IgD-negative memory B cell (primary cell): ENCODE results near the gene CST3. TPM values are rescaled to one million over a fixed set of nuclear protein-coding genes. Genes with fewer than 3 reads are reported as not detected.
"Not testable (repeated sequence)": the region's sequence is repeated elsewhere in the genome, so short reads cannot be mapped to it uniquely, and the experiment has no call there.

Experiments
- H3K27ac Mint-ChIP-seq, 3 donors: one replicate each; pipeline ENCODE4 v1.8.0; 2020 to 2022; ENCODE audit warnings: mild to moderate bottlenecking in 3 of 3, mixed read lengths in 3 of 3, moderate library complexity in 1 of 3
- H3K27me3 Mint-ChIP-seq: one replicate; pipeline ENCODE4 v1.8.0; 2021; ENCODE audit warnings: mixed read lengths
- H3K36me3 Mint-ChIP-seq: one replicate; pipeline ENCODE4 v1.8.0; 2020; ENCODE audit warnings: mild to moderate bottlenecking, mixed read lengths
- H3K4me1 Mint-ChIP-seq, 3 donors: one replicate each; pipeline ENCODE4 v1.8.0; 2020 to 2022; ENCODE audit warnings: mixed read lengths in 3 of 3, mild to moderate bottlenecking in 1 of 3
- H3K4me3 Mint-ChIP-seq, 4 donors: one replicate each; pipeline ENCODE4 v1.8.0; 2020 to 2022; ENCODE audit warnings: mild to moderate bottlenecking in 4 of 4, mixed read lengths in 4 of 4, moderate library complexity in 3 of 4
- H3K9me3 Mint-ChIP-seq, 3 donors: one replicate each; pipeline ENCODE4 v1.8.0; 2020 to 2021; ENCODE audit warnings: mixed read lengths in 3 of 3, mild to moderate bottlenecking in 1 of 3
- polyA plus RNA-seq: library from polyadenylated mRNA; unstranded; fragments of 300-500 nt; fragmentation: Illumina TruSeq; gene quantifications from one replicate; pipeline ENCODE4 v1.2.3, GENCODE V29; 2021

CST3 gene
- polyA plus RNA-seq, 1 donor from 2014 or later: 5.9 TPM

DNA sequence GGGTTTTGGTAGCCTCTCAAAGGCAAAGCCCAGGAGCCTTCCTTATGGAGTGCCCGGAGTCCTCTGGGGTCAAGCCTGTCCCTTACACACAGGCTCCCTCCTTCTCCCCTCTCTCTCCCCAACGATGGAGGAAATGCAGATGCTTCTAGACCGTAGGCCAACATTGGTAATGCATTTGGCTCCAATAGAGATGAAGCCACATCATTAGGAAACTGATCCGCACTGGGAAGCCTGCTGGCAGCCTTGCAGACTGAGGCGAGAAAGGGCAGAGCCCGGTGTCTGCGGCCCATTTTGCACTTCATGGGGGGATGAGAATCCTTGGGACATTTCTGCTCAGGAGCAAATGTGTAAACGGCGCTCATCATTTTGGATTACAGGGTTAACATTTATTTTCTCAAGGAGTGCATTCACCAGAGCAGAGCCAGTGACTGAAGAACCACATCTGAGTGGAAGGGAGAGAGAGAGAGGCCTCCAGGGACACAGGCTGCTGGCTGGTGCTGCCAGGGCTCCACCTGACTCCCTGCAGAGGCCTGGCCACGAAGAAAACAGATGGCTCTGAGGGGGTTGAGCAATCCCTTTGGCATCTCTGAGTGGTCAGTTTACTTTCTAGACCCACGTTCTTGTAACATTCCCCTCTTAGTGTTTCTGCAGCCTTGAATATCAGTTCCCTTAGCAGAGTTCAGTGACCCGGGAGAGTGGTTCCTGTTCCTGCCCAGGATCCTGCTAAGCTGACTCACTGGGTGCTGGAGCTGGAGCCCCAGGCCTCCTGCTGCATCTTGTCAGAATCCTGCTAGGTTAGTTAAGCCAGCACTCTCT lies 4.4 kb upstream of the CST3 start:
- H3K27ac Mint-ChIP-seq: no peak overlapping the region
- no peaks in the 10 kb centered on the region for H3K36me3 Mint-ChIP-seq
- peaks cover 0 to 2% (median 0%) of the 10 kb centered on the region in 3 donors for H3K9me3 Mint-ChIP-seq
- H3K27me3 Mint-ChIP-seq: peaks cover 12% of the 10 kb centered on the region
- no peak overlapping the region for H3K4me3 Mint-ChIP-seq
- H3K4me1 Mint-ChIP-seq: peaks cover 0 to 2% (median 0%) of the 10 kb centered on the region in 3 donors

DNA sequence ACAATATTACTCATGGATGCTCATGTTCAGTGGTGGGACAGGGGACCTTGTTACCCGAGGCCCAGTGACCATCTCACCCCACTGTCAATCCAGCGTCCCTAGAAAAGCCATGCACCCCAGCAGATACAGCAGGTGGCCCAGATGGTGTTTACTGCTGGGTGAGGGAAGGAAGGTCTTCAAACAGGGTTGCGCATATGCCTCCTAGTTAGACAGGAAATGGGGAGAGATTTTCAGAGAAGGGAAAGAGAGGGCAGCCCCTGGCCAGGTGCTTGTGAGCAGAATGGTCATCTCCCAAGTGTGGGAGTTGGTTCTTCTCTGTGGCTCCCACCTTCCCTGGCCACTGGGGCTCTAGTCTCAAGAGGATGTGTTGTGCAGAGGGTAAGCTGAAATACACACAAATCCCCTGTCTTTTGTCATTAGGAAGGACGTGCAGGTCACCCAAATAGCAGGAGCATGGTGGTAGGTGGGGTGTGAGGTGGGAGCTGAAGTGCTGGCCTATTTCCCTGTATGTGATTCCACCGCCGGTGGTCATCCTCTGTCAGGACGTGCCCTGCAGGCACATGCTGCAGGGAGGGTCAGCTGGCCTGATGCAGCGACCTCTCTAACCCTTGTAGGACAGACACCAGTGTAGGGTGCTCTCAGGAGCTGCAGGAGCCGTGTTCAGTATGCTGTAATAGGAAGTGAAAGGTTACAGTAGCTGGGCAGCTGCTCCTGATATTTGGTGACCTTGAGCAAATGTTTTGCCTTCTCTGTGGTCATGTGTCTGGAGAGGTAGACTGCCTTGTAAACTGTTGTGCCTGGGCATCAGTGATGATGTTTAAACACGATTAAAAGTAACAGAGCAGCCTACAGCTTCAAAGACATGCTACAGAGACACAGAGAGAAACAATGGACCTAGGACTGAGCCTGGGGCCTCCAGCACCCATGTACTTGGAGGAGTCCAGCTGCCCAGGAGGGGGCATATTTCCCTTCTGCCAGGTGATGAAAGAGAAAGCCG lies 3.2 kb upstream of the CST3 start:
- no peak overlapping the region for H3K4me3 Mint-ChIP-seq
- H3K36me3 Mint-ChIP-seq: no peaks in the 10 kb centered on the region
- H3K4me1 Mint-ChIP-seq: peaks cover 4 to 6% (median 5%) of the 10 kb centered on the region in 3 donors
- H3K27me3 Mint-ChIP-seq: peaks cover 24% of the 10 kb centered on the region
- peak overlapping the region in 1 of 3 donors; percentile 53 for H3K27ac Mint-ChIP-seq
- H3K9me3 Mint-ChIP-seq: peaks cover 0 to 2% (median 0%) of the 10 kb centered on the region in 3 donors

DNA sequence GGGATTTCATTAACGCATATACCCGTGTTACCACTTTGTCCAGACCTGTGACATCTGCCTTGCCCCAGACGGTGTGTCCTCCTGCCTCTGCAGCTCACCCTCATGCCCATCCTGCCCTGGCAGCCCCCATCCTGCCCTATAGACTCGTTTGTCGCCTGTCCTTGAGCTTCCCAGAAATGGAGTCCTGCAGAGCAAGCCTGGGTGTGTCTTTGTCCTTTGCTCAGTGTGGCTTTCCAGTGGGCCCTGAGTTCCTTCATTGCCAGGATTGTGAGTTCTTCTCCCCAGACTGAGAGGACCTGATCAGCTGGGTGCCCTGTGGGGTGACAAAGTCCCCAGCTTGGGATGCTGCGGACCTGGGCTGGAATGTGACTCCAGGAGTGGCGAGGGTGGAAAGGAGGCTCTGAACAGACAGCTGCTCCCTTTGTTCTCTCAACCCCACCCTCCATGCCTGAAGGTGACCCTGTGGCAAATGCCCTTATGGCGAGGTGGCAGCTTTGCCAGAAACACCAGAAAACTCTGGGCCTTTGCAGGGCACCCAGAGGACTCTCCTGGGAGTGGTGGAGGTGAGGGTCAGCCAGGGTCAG lies 2.4 kb upstream of the CST3 start:
- H3K4me1 Mint-ChIP-seq: peaks cover 4 to 6% (median 5%) of the 10 kb centered on the region in 3 donors

GRCh38 chr20:23639490-23639958 lies 1.8 kb upstream of the CST3 start:
- Mint-ChIP-seq H3K9me3 (peaks cover 0 to 2% (median 0%) of the 10 kb centered on the region in 3 donors), H3K4me3 (peak overlapping the region in 1 of 4 donors; percentile 83), H3K4me1 (peaks cover 4 to 6% (median 5%) of the 10 kb centered on the region in 3 donors)

More for the DNA sequence above, 2.4 kb upstream of the CST3 start:
- H3K36me3 Mint-ChIP-seq: no peaks in the 10 kb centered on the region
- H3K27me3 Mint-ChIP-seq: peaks cover 25% of the 10 kb centered on the region
- no peak overlapping the region for H3K4me3 Mint-ChIP-seq
- H3K9me3 Mint-ChIP-seq: peaks cover 0 to 2% (median 0%) of the 10 kb centered on the region in 3 donors
- H3K27ac Mint-ChIP-seq: no peak overlapping the region

GRCh38 chr20:23638309-23638708 lies 554 bp upstream of the CST3 start:
- Mint-ChIP-seq H3K27ac (no peak overlapping the region), H3K27me3 (peaks cover 25% of the 10 kb centered on the region), H3K4me3 (no peak overlapping the region), H3K36me3 (no peaks in the 10 kb centered on the region), H3K9me3 (no peaks in the 10 kb centered on the region), H3K4me1 (peaks cover 2 to 6% (median 5%) of the 10 kb centered on the region in 3 donors)

More at GRCh38 chr20:23639490-23639958, 1.8 kb upstream of the CST3 start:
- no peak overlapping the region for H3K27ac Mint-ChIP-seq
- no peaks in the 10 kb centered on the region for H3K36me3 Mint-ChIP-seq
- peaks cover 25% of the 10 kb centered on the region for H3K27me3 Mint-ChIP-seq

GRCh38 chr20:23636908-23637281 lies 860 bp downstream of the CST3 start:
- Mint-ChIP-seq H3K4me1 (peaks cover 2 to 6% (median 5%) of the 10 kb centered on the region in 3 donors), H3K9me3 (no peaks in the 10 kb centered on the region), H3K36me3 (no peaks in the 10 kb centered on the region), H3K27ac (no peak overlapping the region), H3K27me3 (peaks cover 24% of the 10 kb centered on the region), H3K4me3 (peak overlapping the region in 1 of 4 donors; percentile 69)

DNA sequence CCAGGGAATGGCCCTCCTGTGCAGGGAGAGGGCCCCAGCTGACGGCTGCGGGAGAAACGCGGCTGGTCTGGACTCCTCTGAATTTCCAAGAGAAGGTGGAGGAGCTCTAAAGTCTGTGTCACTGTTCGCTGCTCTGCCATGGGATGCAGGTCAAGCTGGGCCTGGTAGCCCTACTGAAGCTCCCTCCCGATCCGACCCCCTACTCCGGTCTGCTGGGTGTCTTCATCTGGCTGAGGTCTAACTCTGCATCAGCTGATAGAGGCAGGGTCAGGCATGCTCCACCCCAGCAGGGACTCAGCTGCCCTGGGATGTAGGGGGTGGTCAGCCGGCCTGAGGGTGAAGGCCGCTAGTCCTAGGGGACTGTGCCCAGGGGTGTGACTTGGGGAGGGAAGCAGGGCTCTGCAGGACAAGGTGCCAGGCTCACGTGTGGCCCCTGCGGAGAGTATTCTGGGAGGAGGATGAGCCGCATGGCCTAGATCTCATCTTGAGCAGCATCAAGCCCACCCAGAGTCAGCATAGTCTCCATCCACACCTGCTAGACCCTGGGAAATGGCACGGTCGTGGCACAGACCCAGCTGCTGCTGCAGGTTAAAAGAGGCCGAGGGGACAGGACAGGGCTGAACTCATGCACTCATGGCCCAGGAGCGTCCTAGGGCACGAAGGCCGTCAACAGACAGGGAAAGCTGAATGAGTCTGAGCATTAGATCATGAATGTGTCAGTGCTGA lies 1.4 kb downstream of the CST3 start:
- no peaks in the 10 kb centered on the region for H3K36me3 Mint-ChIP-seq
- H3K4me1 Mint-ChIP-seq: peaks cover 2 to 6% (median 5%) of the 10 kb centered on the region in 3 donors
- H3K4me3 Mint-ChIP-seq: peak overlapping the region in 2 of 4 donors; percentile 47 to 69
- no peaks in the 10 kb centered on the region for H3K9me3 Mint-ChIP-seq
- peaks cover 23% of the 10 kb centered on the region for H3K27me3 Mint-ChIP-seq
- H3K27ac Mint-ChIP-seq: no peak overlapping the region

GRCh38 chr20:23635768-23636090 lies 2.0 kb downstream of the CST3 start:
- H3K36me3 Mint-ChIP-seq, H3K4me1 Mint-ChIP-seq, H3K27ac Mint-ChIP-seq, H3K9me3 Mint-ChIP-seq, H3K4me3 Mint-ChIP-seq: not testable (repeated sequence)
- H3K27me3 Mint-ChIP-seq: peaks cover 23% of the 10 kb centered on the region

DNA sequence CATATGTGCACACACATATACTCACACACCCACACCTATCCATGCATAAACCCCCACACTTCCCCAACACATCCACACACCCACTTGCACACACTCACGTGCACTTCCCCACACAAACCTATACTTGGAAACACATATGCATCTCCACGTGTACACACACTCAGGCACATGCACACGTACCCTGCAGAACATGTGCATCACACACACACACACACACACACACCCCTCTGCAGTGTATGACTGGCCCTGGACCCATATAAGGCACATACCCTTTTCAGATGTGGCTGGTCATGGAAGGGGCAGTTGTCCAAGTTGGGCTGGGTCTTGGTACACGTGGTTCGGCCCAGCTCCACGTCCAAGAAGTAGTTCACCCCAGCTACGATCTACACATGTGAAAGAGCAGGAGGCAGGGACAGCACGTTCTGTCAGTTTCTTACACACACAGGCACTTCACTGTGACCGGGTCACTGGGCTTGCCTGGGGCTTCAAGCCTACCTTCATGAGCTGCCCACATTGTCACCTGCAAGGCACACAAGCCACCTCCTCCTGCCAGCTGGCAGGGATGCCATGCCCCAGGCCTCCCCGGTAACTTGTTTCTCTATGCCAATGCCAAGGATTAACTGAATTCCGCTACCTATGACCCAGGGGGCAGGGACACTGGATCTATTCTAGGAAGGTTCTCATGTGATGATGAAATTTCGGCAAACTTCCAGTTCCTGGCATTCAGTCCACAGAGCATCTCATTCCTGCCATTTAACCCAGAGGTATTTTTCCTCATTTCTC lies 2.6 kb downstream of the CST3 start:
- no peaks in the 10 kb centered on the region for H3K36me3 Mint-ChIP-seq
- no peak overlapping the region for H3K4me3 Mint-ChIP-seq
- H3K27me3 Mint-ChIP-seq: peaks cover 25% of the 10 kb centered on the region
- peaks cover 2 to 6% (median 5%) of the 10 kb centered on the region in 3 donors for H3K4me1 Mint-ChIP-seq
- H3K9me3 Mint-ChIP-seq: no peaks in the 10 kb centered on the region
- H3K27ac Mint-ChIP-seq: no peak overlapping the region

GRCh38 chr20:23634044-23634801 lies 3.5 kb downstream of the CST3 start:
- peaks cover 2 to 6% (median 5%) of the 10 kb centered on the region in 3 donors for H3K4me1 Mint-ChIP-seq
- H3K9me3 Mint-ChIP-seq: no peaks in the 10 kb centered on the region
- no peak overlapping the region for H3K4me3 Mint-ChIP-seq
- peaks cover 23% of the 10 kb centered on the region for H3K27me3 Mint-ChIP-seq
- H3K27ac Mint-ChIP-seq: no peak overlapping the region
- H3K36me3 Mint-ChIP-seq: no peaks in the 10 kb centered on the region

DNA sequence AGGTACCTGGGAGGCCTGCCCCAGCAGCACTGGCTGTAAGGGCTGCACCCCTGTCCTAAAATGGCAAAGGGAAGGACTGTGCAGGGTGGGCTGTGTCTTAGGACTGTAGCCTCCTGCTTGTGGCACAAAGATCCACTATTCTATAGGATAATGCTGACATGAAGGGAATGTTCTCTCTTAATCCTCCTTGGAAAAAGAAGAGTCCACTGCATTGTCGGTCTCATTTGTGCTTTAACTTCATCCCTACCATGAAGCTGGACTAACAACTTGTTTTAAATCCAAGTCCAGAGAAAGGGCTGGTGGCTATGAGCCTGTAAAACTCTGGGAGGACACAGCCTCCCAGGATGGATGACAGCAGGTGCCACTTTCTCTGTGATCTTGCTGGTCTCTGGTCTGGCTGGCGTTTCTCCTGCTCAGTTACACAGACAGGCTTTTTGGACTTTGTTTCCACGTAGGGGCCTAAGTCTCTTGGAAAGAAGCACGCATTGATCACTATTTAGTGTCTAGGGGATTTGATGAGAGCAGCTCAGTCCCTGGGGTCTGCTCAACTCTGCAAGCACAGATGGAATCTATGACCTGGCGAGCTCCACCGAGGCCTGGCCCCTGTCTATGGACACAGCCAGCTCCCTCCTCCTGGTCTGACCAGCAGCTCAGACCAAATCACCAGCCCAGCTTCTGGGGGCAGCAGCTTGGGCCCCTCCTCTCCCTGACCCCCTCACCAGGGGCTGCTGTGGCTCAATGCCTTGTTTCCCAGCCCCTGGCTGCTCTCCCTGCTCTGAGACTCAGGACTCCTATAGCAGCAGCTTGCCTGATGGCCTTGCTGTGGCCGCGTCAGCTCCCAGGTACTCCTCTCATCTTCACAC lies 4.8 kb downstream of the CST3 start:
- Mint-ChIP-seq H3K36me3 (no peaks in the 10 kb centered on the region), H3K4me3 (no peak overlapping the region), H3K9me3 (peaks cover 0 to under 1% (median 0%) of the 10 kb centered on the region in 3 donors), H3K4me1 (peaks cover 2 to 6% (median 5%) of the 10 kb centered on the region in 3 donors), H3K27ac (no peak overlapping the region), H3K27me3 (peaks cover 19% of the 10 kb centered on the region)

DNA sequence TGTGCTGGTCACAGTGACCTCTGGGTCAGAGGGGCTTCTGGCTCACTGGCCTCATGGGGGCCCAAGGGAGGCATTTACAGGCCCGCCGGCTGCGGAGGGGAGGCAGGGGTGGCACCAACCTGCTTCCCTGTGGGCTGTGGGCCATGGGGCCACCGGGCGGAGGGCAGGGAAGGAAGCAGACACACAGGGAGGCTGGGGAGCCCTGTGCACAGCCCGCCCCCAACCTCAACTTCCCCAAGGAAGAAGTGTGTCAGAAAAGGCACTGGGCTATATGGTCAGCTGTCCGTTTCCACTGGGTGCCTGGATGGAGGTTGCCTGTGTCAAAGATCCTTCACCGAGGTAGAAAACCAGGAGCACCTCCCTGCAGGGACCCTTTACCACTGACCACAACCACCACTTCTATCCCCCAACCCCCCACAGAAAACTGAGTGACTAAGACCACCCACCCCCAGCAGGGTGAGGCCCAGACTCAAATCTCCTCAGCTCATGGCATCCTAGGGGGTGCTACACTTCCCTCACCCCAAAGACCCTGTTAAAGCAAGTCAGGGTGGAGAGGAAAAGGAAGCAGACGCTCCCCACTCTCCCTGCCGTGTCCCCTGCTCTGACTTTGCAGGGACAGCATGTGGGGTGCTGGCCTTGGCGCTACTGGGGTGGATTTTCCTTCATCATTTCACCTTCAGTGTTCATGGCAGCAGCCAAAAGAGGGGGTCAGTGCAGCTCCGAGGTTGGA lies 5.6 kb downstream of the CST3 start:
- peaks cover 0 to 2% (median 0%) of the 10 kb centered on the region in 3 donors for H3K9me3 Mint-ChIP-seq
- peaks cover 18% of the 10 kb centered on the region for H3K27me3 Mint-ChIP-seq

More for the DNA sequence above, 5.6 kb downstream of the CST3 start:
- Mint-ChIP-seq H3K4me3 (no peak overlapping the region), H3K27ac (no peak overlapping the region), H3K36me3 (no peaks in the 10 kb centered on the region), H3K4me1 (peaks cover 2 to 6% (median 5%) of the 10 kb centered on the region in 3 donors)
